GM18867 (cell line): ENCODE results near the gene RANBP9.

Source experiments
- ATAC-seq: cut with Tn5 transposase; IDR thresholded peaks from one replicate; pipeline ENCODE4 v1.9.1; 2021; ENCODE audit warnings: mild to moderate bottlenecking, moderate library complexity; ENCODE audit not compliant: unreplicated experiment

RANBP9 gene

DNA sequence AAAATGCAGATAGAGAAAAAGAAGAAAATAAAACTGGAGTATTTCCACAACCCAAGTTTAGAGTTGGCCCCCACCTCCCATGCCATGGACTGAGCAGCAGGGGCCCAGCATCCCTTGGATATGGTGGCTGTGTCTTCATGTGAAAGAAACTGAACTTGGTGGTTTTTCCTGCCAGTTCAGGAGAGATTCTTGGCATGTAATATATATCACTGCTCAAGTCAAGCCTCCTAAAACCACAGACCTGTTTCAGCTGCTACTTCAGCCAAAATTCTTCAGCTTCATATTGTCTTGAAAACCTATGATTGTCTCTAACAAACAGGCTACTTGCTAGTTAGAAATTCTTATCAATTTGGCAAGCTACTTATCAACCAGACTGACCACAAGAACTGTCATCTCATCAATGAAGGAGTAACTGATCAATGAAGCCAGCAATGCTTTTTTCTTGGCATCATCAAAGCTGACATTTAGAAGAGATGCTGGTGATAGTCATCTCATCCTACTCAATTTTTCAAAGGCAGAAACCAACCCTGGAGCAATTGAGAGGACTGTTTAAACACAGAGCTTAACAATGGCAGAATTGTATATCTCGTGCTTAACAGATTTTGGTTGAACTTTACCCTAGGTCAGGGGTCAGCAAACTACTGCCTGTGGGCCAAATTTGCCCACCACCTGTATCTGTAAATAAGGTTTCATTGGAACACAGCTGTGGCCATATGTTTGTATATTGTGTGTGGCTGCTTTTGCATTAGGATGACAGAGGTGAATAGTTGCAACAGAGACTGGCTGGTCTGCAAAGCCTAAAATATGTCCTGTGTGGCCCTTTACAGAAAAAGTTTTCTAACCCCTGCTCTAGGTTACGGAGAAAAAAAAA is 106.9 kb downstream of the RANBP9 start:
- ATAC-seq: no peak

DNA sequence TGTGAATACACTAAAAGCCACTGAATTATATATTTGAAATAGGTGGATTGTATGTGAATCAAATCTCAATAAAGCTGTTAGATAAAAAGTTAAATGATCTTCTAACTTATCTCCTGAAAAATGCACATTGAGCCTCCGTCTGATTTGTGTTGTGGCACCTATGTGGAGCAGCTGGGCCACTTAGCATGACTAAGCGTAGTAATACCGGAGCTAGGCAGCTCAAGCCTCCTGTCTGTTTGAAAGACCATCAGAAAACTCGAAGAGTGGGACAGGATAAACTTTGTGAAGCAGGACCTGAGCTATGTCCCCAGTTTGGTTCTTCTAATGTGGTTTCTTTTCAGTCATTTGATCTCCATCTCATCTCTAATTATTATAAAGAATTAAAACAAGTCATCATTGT is 107.5 kb downstream of the RANBP9 start:
- ATAC-seq: no peak

DNA sequence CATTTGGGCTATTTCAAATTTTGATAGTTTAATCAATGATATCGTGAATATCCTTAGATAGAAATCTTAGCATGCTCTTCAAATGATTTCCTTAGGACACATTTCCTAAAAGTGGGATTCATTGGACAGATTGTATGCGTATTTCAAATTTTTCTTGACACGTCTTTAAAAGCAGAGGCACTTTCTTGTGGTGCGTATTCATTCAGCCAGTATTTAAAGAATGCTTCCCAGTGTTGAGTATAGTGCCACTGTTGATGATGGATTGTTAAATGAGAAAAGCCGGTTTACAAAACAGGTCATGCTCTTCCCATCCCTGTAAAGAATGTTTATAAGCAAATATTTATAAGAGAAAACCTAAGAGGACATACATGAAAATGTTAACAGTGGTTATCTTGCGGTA is 111.6 kb downstream of the RANBP9 start:
- ATAC-seq: no peak

DNA sequence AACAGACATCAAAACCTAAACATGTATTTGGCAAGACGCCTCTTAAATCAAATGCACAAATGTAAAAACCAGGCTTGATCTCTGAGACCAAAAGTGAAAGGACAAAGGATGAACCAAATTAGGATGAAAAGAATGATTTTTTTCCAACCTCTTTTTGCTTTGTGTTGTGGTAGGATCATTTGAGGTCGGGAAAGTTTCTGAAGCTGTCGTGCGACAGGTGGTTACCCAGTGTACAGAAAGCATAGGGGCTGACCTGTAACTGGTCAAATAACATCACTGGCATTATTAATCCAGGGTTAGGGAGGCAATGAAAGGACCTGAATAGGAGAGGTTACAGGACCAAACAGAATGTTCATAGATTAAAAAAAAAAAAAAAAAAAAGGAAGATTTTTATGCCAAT is 114.6 kb downstream of the RANBP9 start:
- no peak for ATAC-seq

- ATAC-seq: no peak
Measured at GRCh38 chr6:13593720-13594119, 117.9 kb downstream of the RANBP9 start.

GRCh38 chr6:13593103-13593502 is 118.5 kb downstream of the RANBP9 start:
- no peak for ATAC-seq

- no peak for ATAC-seq
Measured at GRCh38 chr6:13591205-13591921, 120.3 kb downstream of the RANBP9 start.

DNA sequence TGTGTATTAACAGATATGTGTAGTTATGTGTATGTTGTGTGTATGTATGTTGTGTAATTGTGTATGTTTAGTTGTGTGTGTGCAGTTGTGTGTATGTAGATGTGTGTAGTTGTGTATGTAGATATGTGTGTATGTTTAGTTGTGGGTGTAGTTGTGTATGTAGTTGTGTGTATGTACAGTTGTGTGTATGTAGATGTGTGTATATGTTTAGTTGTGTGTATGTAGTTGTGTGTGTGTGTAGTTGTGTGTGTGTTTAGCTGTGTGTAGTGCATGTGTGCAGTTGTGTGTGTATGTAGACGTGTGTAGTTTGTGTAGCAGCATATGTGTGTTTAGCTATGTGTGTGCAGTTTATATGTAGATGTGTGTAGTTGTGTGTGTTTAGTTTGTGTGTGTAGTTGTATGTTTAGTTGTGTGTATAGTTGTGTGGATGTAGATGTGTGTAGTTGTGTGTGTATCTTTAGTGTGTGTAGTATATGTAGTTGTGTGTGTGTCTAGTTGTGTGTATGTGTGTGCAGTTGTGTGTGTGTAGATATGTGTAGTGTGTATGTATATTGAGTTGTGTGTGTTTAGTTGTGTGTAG is 121.0 kb downstream of the RANBP9 start:
- no peak for ATAC-seq

DNA sequence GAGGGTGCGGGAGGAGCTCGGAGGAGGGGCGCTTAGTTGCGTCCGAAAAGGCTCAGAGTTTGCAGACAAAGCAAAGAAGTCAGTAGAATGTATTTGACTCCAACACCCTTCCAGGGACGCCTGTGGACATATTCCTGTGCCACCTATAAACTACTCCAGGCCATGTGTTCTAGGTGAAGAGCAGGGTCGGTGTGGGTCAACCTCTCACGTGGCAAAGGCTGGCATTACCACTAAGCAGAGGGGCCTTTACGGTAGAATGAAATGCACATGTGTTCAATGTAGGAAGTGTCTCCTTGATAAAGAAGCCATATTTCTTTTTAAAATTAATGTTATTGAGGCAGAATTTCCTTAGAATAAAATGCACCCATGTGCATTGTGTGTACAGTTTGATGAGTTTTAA is 121.8 kb downstream of the RANBP9 start:
- no peak for ATAC-seq

GRCh38 chr6:13586603-13587542 is 124.8 kb downstream of the RANBP9 start:
- no peak for ATAC-seq

DNA sequence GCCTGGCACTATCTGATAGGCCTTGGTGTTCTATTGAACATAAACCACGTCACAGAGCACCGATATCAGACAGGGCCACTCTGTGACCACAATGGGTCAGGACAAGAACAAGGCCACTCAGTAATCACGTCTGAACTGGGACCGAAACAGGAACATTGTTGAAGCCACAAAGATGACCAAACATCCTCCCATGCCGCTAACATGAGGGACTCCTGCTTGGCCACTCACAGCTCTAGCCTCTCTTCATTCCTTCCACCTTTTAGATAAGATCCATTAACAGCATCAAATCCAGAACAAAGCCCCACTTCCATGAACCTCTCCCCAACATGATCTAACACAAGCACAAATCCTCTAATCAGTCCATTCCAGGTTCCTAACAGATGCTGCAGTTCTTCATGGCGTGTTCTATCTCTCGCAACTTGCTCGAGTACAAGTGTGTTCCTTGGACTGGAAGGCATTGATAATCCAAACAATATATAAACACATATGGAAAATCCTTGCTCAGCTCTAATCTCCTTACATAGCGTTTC is 129.9 kb downstream of the RANBP9 start:
- ATAC-seq: no peak

- no peak for ATAC-seq
Measured at GRCh38 chr6:13579911-13580310, 131.7 kb downstream of the RANBP9 start.

DNA sequence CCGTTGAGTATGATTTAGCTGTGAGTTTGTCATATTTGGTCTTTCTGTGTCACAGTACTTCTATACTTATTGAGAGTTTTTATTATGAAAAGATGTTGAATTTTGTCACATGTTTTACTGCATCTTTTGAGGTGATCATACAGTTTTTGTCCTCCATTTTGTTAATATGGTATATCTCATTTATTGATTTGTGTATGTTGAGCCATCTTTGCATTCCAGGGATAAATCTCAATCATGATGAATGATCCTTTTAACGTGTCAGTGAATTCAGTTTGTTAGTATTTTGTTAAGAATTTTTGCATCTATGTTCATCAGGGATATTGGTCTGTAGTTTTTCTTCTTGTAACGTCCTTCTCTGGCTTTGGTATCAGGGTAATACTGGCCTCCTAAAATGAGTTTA is 133.7 kb downstream of the RANBP9 start:
- no peak for ATAC-seq

GRCh38 chr6:13576017-13576416 is 135.6 kb downstream of the RANBP9 start:
- ATAC-seq: no peak

DNA sequence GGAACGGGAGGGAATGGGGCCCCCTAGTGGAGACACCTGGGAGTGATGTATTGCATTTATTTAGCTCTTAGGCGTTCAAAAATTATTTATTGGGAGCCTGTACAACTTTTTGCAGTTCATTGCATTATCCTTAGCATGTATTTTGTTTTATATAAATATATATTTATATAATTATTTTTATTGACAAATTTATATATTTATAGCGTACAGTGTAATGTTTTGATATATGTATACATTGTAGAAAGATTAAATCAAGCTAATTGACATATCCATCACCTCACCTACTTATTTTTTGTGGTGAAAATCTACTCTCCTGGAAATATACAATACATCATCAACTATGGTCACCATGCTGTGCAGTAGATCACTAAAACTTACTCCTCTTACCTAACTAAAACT is 136.3 kb downstream of the RANBP9 start:
- no peak for ATAC-seq

GRCh38 chr6:13574571-13575376 is 136.9 kb downstream of the RANBP9 start, which contains the start of gene SIRT5:
Gene SIRT5 (plus strand): TSS chr6:13574601. CDS start chr6:13584111, 9,510 bp downstream.
- ATAC-seq: peak; percentile 66

DNA sequence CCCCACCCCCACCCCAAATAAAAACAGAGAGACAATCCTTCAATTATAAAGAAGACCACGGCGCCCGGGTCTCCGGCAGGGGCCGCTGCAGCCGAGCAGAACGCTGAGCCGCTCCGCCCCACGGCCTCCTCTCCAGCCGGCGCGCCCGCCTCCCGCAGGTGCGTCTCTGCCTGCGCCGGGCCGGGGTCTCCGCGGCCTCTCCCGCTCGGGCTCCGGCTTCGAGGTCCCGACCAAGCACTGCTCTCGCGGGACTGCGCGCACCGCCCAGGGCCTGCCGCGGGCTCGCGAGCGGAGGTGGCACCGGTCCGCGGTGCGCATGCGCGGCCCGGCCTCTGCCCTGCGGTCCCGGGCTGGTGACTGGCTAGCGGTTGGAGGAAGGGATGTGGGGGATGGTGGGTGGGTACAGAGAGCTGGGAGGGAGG is 137.5 kb downstream of the RANBP9 start:
- peak; percentile 86 for ATAC-seq

DNA sequence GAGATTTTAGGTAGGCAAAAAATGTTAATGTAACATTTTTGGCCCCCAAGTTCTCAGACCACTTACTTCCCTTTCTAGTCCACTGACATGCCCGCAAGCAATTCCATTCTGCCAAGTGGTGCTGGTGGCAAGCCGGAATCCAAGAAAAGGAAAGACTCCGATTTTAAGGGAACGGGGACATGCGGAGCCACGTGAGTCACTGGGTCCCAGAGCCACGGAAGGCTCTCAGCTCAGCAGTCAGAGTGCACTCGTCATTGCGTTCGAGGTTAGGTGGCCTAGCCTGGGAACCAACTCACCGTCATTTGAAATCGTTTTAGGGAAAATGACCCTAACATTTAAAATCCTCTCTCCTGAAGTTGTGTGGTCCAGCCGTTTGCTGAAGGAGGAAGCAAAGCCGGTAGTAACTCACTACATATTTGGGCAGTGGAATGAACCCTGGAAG is 137.9 kb downstream of the RANBP9 start:
- ATAC-seq: no peak

DNA sequence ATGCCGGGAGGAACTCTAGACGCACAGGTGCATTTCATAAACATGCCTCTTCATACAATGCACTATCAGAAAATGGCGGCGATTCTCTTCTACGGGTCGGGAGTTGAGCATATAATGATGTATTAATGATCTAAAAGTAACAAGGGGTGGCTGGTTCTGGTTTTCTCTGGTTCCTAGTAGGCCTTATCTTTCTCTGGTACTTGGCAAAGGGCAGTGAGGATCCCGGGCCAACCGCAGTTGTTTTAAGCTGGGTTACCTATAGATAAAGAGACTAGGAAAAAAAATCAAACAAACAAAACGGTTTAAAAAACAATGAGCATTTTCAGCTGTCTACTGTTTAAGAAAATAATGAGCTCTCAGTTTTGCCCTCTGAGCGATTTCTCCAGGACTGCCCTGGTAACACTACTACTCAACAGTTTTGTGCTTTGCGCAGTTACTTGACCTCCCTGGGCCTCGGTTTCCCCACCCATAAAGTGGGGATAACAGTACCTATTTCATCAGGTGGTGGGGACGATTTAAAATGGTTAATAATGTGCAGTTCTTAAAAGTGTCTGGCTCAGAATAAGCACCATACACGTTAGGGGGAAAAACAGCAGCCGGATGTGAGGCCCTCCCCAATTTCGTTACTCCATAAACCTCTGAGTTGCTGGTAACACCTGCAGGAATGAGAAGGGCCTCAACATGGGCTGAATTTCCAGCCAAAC is 138.5 kb downstream of the RANBP9 start:
- no peak for ATAC-seq
